HG03354 (cell line): ENCODE measurements around the gene PTCD3.

Experiments used
- ATAC-seq: cut with Tn5 transposase; IDR thresholded peaks from one replicate; pipeline ENCODE4 v1.9.1; 2021; ENCODE audit warnings: mild to moderate bottlenecking; ENCODE audit not compliant: unreplicated experiment, poor library complexity, severe bottlenecking

The PTCD3 gene

GRCh38 chr2:86140969-86141392, 34.9 kb downstream of the PTCD3 start:
- no peak for ATAC-seq

- no peak for ATAC-seq
Observed at GRCh38 chr2:86142436-86143257, 36.6 kb downstream of the PTCD3 start.

- ATAC-seq, result no peak
Observed at GRCh38 chr2:86143307-86143706, 37.3 kb downstream of the PTCD3 start.

GRCh38 chr2:86143926-86144685, 38.1 kb downstream of the PTCD3 start:
- no peak for ATAC-seq

GRCh38 chr2:86147793-86148192, 41.8 kb downstream of the PTCD3 start:
- no peak for ATAC-seq

GRCh38 chr2:86150502-86150901, 44.5 kb downstream of the PTCD3 start:
- no peak for ATAC-seq

- ATAC-seq, result no peak
Observed at GRCh38 chr2:86157009-86157556, 51.0 kb downstream of the PTCD3 start.

GRCh38 chr2:86158286-86158685, 52.3 kb downstream of the PTCD3 start:
- no peak for ATAC-seq

- no peak for ATAC-seq
Observed at GRCh38 chr2:86160156-86160952, 54.3 kb downstream of the PTCD3 start.

GRCh38 chr2:86170449-86170848, 64.4 kb downstream of the PTCD3 start:
- no peak for ATAC-seq

GRCh38 chr2:86171295-86171694, 65.3 kb downstream of the PTCD3 start:
- no peak for ATAC-seq

GRCh38 chr2:86172610-86173009, 66.6 kb downstream of the PTCD3 start:
- ATAC-seq, result no peak

GRCh38 chr2:86174445-86174844, 68.4 kb downstream of the PTCD3 start:
- ATAC-seq, result no peak

- no peak for ATAC-seq
Observed at GRCh38 chr2:86175828-86176227, 69.8 kb downstream of the PTCD3 start.

- ATAC-seq, result no peak
Observed at GRCh38 chr2:86176597-86176996, 70.6 kb downstream of the PTCD3 start.

GRCh38 chr2:86185517-86186212, 79.6 kb downstream of the PTCD3 start:
- ATAC-seq, result peak; percentile 39

GRCh38 chr2:86186431-86186830, 80.4 kb downstream of the PTCD3 start:
- peak; percentile 43 for ATAC-seq

GRCh38 chr2:86189782-86190416, 83.9 kb downstream of the PTCD3 start:
- ATAC-seq, result no peak
